ENCODE data around the gene ZNF264. TPM values are rescaled to one million over a fixed set of nuclear protein-coding genes. Genes with fewer than 3 reads are reported as not detected.

Gene ZNF264
- total RNA-seq, 1 experiment from 2014 or later = 44.1 TPM

DNA sequence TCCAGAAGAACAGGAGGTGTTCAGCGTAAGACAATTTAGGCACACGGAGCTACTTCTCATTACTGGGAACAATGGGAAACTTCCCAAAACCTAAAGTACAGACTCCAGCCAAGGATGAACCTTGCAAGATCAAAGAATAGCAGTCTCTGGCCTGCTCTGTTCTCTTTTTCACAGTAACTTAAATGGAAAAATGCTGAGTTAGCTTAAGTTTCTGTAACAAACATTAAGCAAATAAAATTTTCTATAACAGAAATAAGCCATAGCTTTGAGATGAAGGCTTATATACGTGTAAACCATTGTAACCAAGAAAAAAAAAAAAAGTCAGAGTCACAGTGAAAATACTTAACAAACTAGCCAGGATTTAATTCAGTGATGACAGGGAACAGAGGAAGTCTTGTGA, 70.7 kb downstream of the ZNF264 start:
- no peak for ATAC-seq
- Histone ChIP-seq H3K4me3 (ENCODE audit: low read length) (no peak overlapping the region), H2AFZ (ENCODE audit: low read length) (no peak overlapping the region), H3F3A (ENCODE audit: low read length, unreplicated experiment) (no peaks in the 10 kb centered on the region), H3K36me3 (ENCODE audit: low read depth, low read length) (no peaks in the 10 kb centered on the region; the same call in 1 of the 2 replicates), H3K4me2 (ENCODE audit: low read length) (no peak overlapping the region), H3K9me2 (replicated peaks; ENCODE audit: low read length) (no peaks in the 10 kb centered on the region), H3K9ac (ENCODE audit: low read length) (no peak overlapping the region), H3K9me3 (ENCODE audit: low read length) (no peaks in the 10 kb centered on the region), H3K27ac (ENCODE audit: low read length) (no peak overlapping the region), H3K4me1 (ENCODE audit: insufficient read depth, low read length) (0 out of 2 replicates have a peak, but pooled peaks cover under 1% of the 10 kb centered on the region), H3K79me2 (ENCODE audit: low read length) (peaks cover 11% of the 10 kb centered on the region), H4K20me1 (ENCODE audit: low read length) (no peaks in the 10 kb centered on the region), H3K27me3 (ENCODE audit: low read length) (no peaks in the 10 kb centered on the region)
- CTCF ChIA-PET = no interaction called here
- DNase-seq = no peak
- POLR2A ChIA-PET (ENCODE audit: unreplicated experiment) = no interaction called here
- BruUV-seq (replicated peaks) = no TSS peak
- intact Hi-C loops (cut with micrococcal nuclease) = no loop called here
- TF ChIP-seq, protein P1, sequence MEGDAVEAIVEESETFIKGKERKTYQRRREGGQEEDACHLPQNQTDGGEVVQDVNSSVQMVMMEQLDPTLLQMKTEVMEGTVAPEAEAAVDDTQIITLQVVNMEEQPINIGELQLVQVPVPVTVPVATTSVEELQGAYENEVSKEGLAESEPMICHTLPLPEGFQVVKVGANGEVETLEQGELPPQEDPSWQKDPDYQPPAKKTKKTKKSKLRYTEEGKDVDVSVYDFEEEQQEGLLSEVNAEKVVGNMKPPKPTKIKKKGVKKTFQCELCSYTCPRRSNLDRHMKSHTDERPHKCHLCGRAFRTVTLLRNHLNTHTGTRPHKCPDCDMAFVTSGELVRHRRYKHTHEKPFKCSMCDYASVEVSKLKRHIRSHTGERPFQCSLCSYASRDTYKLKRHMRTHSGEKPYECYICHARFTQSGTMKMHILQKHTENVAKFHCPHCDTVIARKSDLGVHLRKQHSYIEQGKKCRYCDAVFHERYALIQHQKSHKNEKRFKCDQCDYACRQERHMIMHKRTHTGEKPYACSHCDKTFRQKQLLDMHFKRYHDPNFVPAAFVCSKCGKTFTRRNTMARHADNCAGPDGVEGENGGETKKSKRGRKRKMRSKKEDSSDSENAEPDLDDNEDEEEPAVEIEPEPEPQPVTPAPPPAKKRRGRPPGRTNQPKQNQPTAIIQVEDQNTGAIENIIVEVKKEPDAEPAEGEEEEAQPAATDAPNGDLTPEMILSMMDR (conservative IDR thresholded peaks at IDR 0.05; ENCODE audit: low read depth, low read length) = no peak
- TF ChIP-seq EZH2 (IDR thresholded peaks at IDR 0.05; ENCODE audit: low read length, unreplicated experiment) = no peak
- no peak for TF ChIP-seq EZH2phosphoT487 (IDR thresholded peaks at IDR 0.05; ENCODE audit: borderline replicate concordance, low read length)

DNA sequence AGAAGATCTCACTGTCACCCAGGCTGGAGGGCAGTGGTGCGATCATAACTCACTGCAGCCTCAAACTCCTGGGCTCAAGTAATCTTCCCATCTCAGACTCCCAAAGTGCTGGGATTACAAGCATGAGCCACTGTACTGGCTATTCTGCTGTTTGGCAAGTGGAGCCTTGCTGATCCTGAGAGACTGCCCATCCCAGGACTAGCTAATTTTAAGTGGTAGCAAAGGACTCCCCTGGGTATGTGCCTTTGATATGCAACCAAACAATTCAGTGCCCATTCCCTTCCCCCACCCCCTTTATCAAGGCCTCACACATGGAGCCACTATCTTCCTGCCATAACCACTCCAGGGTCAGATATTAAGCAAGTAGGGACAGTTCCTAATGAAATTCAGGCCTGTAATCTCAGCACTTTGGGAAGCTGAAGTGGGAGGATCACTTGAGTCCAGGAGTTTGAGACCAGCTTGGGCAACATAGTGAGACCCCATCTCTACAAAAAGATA, 72.0 kb downstream of the ZNF264 start:
- Histone ChIP-seq H4K20me1 (ENCODE audit: low read length) (no peaks in the 10 kb centered on the region), H3K27me3 (ENCODE audit: low read length) (no peaks in the 10 kb centered on the region), H3K79me2 (ENCODE audit: low read length) (peaks cover 8% of the 10 kb centered on the region; the same call in 1 of the 2 replicates), H3K4me1 (ENCODE audit: insufficient read depth, low read length) (0 out of 2 replicates have a peak, but pooled peaks cover 5% of the 10 kb centered on the region), H3K9ac (ENCODE audit: low read length) (no peak overlapping the region), H3F3A (ENCODE audit: low read length, unreplicated experiment) (no peaks in the 10 kb centered on the region), H2AFZ (ENCODE audit: low read length) (no peak overlapping the region), H3K9me2 (replicated peaks; ENCODE audit: low read length) (no peaks in the 10 kb centered on the region), H3K4me2 (ENCODE audit: low read length) (no peak overlapping the region), H3K9me3 (ENCODE audit: low read length) (no peaks in the 10 kb centered on the region), H3K27ac (ENCODE audit: low read length) (no peak overlapping the region), H3K36me3 (ENCODE audit: low read depth, low read length) (no peaks in the 10 kb centered on the region; the same call in 1 of the 2 replicates), H3K4me3 (ENCODE audit: low read length) (no peak overlapping the region)
- intact Hi-C loops (cut with micrococcal nuclease) = no loop called here
- CTCF ChIA-PET = no interaction called here
- POLR2A ChIA-PET (ENCODE audit: unreplicated experiment) = no interaction called here
- BruUV-seq (replicated peaks) = no TSS peak
- no peak for DNase-seq
- no peak for ATAC-seq
- no peak for TF ChIP-seq EZH2phosphoT487 (IDR thresholded peaks at IDR 0.05; ENCODE audit: borderline replicate concordance, low read length)
- no peak for TF ChIP-seq EZH2 (IDR thresholded peaks at IDR 0.05; ENCODE audit: low read length, unreplicated experiment)
- TF ChIP-seq, protein P1 (conservative IDR thresholded peaks at IDR 0.05; ENCODE audit: low read depth, low read length) = no peak

DNA sequence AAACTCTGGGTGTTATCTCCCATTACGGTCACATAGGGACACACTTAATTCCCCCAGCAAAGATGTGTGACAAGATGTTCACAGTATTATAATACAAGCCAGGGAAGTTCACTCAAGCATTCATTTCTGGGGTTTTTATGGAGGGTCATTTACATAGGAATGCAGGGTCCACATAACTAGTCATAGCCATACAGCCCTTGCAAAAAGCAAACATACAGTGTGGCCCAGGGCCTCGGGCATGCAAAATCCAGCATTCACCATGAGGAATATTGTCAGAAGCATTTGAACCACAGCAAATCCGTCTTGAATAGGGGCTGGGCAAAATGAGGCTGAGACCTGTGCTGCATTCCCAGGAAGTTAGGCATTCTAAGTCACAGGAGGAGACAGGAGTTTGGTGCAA, 76.0 kb downstream of the ZNF264 start:
- Histone ChIP-seq H3K9me3 (ENCODE audit: low read length) (no peaks in the 10 kb centered on the region), H2AFZ (ENCODE audit: low read length) (no peak overlapping the region), H3F3A (ENCODE audit: low read length, unreplicated experiment) (no peaks in the 10 kb centered on the region), H3K4me2 (ENCODE audit: low read length) (no peak overlapping the region), H3K9ac (ENCODE audit: low read length) (no peak overlapping the region), H3K27me3 (ENCODE audit: low read length) (no peaks in the 10 kb centered on the region), H3K36me3 (ENCODE audit: low read depth, low read length) (no peaks in the 10 kb centered on the region), H3K4me3 (ENCODE audit: low read length) (no peak overlapping the region), H3K79me2 (ENCODE audit: low read length) (no peaks in the 10 kb centered on the region), H4K20me1 (ENCODE audit: low read length) (no peaks in the 10 kb centered on the region), H3K9me2 (replicated peaks; ENCODE audit: low read length) (no peaks in the 10 kb centered on the region), H3K27ac (ENCODE audit: low read length) (no peak overlapping the region), H3K4me1 (ENCODE audit: insufficient read depth, low read length) (peaks cover 21% of the 10 kb centered on the region)
- POLR2A ChIA-PET (ENCODE audit: unreplicated experiment) = no interaction called here
- no TSS peak for BruUV-seq (replicated peaks)
- ATAC-seq = no peak
- TF ChIP-seq EZH2phosphoT487 (IDR thresholded peaks at IDR 0.05; ENCODE audit: borderline replicate concordance, low read length) (no peak), EZH2 (IDR thresholded peaks at IDR 0.05; ENCODE audit: low read length, unreplicated experiment) (no peak)
- TF ChIP-seq, protein P1 (conservative IDR thresholded peaks at IDR 0.05; ENCODE audit: low read depth, low read length) = no peak
- intact Hi-C loops (cut with micrococcal nuclease) = no loop called here
- CTCF ChIA-PET = no interaction called here
- DNase-seq = peak; percentile 41

Data from PC-3 (cell line).